PC-3 (cell line): Measurements from ENCODE around the gene COG5. TPM values are rescaled to one million over a fixed set of nuclear protein-coding genes. Genes with fewer than 3 reads are reported as not detected.

Experiments
- ATAC-seq: fragments of 200-7000 bp; cut with Tn5 transposase; 2 replicates; pipeline ENCODE4 v1.9.1; 2020; ENCODE audit warnings: mild to moderate bottlenecking, moderate library complexity
- BruUV-seq: library from RNA; stranded (reverse); fragments of 400-500 nt; replicated peaks from 2 replicates; lab custom pipeline; 2021; lab: Mats Ljungman, UMichigan
- CTCF ChIA-PET: fragments of 300-600 bp; sonication (Branson Sonifier 250); formaldehyde crosslinking; loops from one replicate; lab custom pipeline; 2022; ENCODE audit warnings: antibody characterized with exemption; lab: Charles Lee
- POLR2A ChIA-PET: fragments of 300-600 bp; sonication (Branson Sonifier 250); formaldehyde crosslinking; loops from one replicate; lab custom pipeline; 2022; ENCODE audit warnings: antibody characterized with exemption; ENCODE audit not compliant: unreplicated experiment; lab: Charles Lee
- DNase-seq: peaks from one replicate; pipeline ENCODE4 v3.0.0-alpha.2; 2015
- H2AFZ ChIP-seq: fragments of 300-600 bp; sonication (generic); 2 replicates; pipeline ENCODE4 v1.6.0; 2016; ENCODE audit warnings: antibody characterized with exemption, low read length
- H3F3A ChIP-seq: fragments of 300-600 bp; sonication (generic); one replicate; pipeline ENCODE4 v1.6.0; 2017; ENCODE audit warnings: antibody characterized with exemption, low read length, control low read depth, mild to moderate bottlenecking; ENCODE audit not compliant: unreplicated experiment
- H3K27ac ChIP-seq: fragments of 300-600 bp; sonication (generic); 2 replicates; pipeline ENCODE4 v1.5.1; 2016; ENCODE audit warnings: mild to moderate bottlenecking, low read length
- H3K27me3 ChIP-seq: fragments of 300-600 bp; sonication (generic); 2 replicates; pipeline ENCODE4 v1.6.1; 2016; ENCODE audit warnings: low read length, mixed read lengths
- H3K36me3 ChIP-seq: fragments of 300-600 bp; sonication (generic); 2 replicates; pipeline ENCODE4 v1.6.1; 2016; ENCODE audit warnings: low read depth, mixed run types, low read length, mixed read lengths
- H3K4me1 ChIP-seq: fragments of 300-600 bp; sonication (generic); 2 replicates; pipeline ENCODE4 v1.5.1; 2016; ENCODE audit warnings: low read length; ENCODE audit not compliant: insufficient read depth
- H3K4me2 ChIP-seq: fragments of 300-600 bp; sonication (generic); 2 replicates; pipeline ENCODE4 v1.6.0; 2016; ENCODE audit warnings: low read length
- H3K4me3 ChIP-seq: fragments of 300-600 bp; sonication (generic); 2 replicates; pipeline ENCODE4 v1.5.1; 2016; ENCODE audit warnings: mild to moderate bottlenecking, low read length, mixed read lengths
- H3K79me2 ChIP-seq: fragments of 300-600 bp; sonication (generic); 2 replicates; pipeline ENCODE4 v1.6.1; 2017; ENCODE audit warnings: low read length, mixed read lengths
- H3K9ac ChIP-seq: fragments of 300-600 bp; sonication (generic); 2 replicates; pipeline ENCODE4 v1.6.0; 2016; ENCODE audit warnings: mild to moderate bottlenecking, low read length
- H3K9me2 ChIP-seq: fragments of 300-600 bp; sonication (generic); replicated peaks from 2 replicates; pipeline ENCODE4 v1.6.1; 2016; ENCODE audit warnings: mixed run types, low read length, mixed read lengths
- H3K9me3 ChIP-seq: fragments of 300-600 bp; sonication (generic); 2 replicates; pipeline ENCODE4 v1.6.1; 2016; ENCODE audit warnings: low read length, mixed read lengths
- H4K20me1 ChIP-seq: fragments of 300-600 bp; sonication (generic); 2 replicates; pipeline ENCODE4 v1.6.1; 2016; ENCODE audit warnings: low read length, mixed read lengths
- EZH2 ChIP-seq: fragments of 300-600 bp; sonication (generic); IDR thresholded peaks from one replicate; pipeline ENCODE4 v1.6.1; 2017; ENCODE audit warnings: antibody characterized with exemption, mild to moderate bottlenecking, low read length; ENCODE audit not compliant: unreplicated experiment
- EZH2phosphoT487 ChIP-seq: fragments of 300-600 bp; sonication (generic); IDR thresholded peaks from 2 replicates; pipeline ENCODE4 v1.6.1; 2018; ENCODE audit warnings: mild to moderate bottlenecking, antibody characterized with exemption, low read length, borderline replicate concordance
- intact Hi-C: fragments of 100-400 bp; cut with micrococcal nuclease; formaldehyde crosslinking; loops from 2 replicates; pipeline ENCODE4 v1.9.0; 2023
- total RNA-seq: library from RNA; depleted of rRNA; stranded (reverse); fragments of >200 nt; gene quantifications from 2 replicates; pipeline ENCODE4 v1.2.3, GENCODE V29; 2014
- TF ChIP-seq, protein P1 (sequence below): fragments of 300-600 bp; sonication (generic); conservative IDR thresholded peaks from 2 replicates; pipeline ENCODE4 v1.5.1; 2017; ENCODE audit warnings: antibody characterized with exemption, low read depth, mild to moderate bottlenecking, low read length

COG5 gene
- total RNA-seq, 1 experiment from 2014 or later = 51.7 TPM

DNA sequence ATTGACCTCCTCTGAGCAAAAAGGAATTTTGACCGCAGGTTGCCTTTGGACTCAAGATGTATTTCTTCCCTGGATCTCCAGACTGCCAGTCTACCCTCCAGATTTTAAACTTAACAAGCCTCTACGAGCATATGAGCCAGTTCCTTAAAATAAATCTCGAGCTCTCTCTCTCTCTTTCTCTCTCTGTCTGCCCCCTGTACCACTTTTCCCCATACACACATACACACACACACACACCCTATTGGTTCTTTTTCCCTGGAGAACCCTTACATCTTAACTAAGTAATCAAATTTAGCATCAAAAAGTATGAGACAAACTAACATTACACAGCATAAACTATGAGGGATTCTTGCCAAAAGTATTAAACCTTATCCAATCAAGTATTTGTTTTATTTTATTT is 27.7 kb upstream of the COG5 start:
- ChIA-PET POLR2A (no interaction called here), CTCF (no interaction called here)
- intact Hi-C loops = no loop called here
- Histone ChIP-seq H3K4me2 (no peak overlapping the region), H3K36me3 (peaks cover 2% of the 10 kb centered on the region; the same call in 1 of the 2 replicates), H3K4me3 (no peak overlapping the region), H3K9me3 (no peaks in the 10 kb centered on the region), H4K20me1 (no peaks in the 10 kb centered on the region), H3K27ac (no peak overlapping the region), H2AFZ (no peak overlapping the region), H3K4me1 (peaks cover 20% of the 10 kb centered on the region), H3K27me3 (no peaks in the 10 kb centered on the region), H3K9ac (no peak overlapping the region), H3K9me2 (no peaks in the 10 kb centered on the region), H3K79me2 (no peaks in the 10 kb centered on the region), H3F3A (no peaks in the 10 kb centered on the region)
- no TSS peak for BruUV-seq
- no peak for ATAC-seq
- no peak for DNase-seq
- TF ChIP-seq EZH2 = no peak
- TF ChIP-seq, protein P1, sequence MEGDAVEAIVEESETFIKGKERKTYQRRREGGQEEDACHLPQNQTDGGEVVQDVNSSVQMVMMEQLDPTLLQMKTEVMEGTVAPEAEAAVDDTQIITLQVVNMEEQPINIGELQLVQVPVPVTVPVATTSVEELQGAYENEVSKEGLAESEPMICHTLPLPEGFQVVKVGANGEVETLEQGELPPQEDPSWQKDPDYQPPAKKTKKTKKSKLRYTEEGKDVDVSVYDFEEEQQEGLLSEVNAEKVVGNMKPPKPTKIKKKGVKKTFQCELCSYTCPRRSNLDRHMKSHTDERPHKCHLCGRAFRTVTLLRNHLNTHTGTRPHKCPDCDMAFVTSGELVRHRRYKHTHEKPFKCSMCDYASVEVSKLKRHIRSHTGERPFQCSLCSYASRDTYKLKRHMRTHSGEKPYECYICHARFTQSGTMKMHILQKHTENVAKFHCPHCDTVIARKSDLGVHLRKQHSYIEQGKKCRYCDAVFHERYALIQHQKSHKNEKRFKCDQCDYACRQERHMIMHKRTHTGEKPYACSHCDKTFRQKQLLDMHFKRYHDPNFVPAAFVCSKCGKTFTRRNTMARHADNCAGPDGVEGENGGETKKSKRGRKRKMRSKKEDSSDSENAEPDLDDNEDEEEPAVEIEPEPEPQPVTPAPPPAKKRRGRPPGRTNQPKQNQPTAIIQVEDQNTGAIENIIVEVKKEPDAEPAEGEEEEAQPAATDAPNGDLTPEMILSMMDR = no peak
- TF ChIP-seq EZH2phosphoT487 = no peak

DNA sequence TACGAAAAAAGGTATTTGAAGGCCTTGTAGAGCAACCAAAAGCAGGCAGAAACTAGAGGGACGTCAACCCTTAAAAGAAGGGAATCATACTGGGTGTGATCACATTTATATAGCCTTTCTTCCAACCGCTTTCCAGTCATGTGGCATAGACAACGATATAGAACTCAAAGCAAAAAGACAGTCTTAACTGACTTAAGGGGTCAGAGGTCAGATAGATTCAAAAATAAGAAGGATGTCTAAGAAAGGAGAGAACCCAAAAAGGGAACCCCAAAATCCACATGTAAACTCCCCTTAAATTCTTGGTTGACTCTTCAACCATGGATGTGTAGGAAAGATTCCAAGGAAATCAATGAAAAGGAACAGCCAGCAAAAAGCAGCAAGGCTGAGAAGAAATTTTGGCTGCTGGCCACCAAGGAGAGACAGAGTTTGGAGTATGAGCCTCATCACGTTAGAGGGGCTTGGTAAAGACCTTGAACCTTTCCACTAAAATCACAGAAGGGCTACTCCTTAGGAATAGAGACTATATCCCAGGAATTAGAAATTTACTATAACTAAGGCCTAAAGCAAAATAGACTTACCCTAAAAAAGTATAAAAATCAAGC is 24.9 kb upstream of the COG5 start:
- Histone ChIP-seq H3K4me2 (no peak overlapping the region), H3K9me2 (no peaks in the 10 kb centered on the region)
- no peak for ATAC-seq

DNA sequence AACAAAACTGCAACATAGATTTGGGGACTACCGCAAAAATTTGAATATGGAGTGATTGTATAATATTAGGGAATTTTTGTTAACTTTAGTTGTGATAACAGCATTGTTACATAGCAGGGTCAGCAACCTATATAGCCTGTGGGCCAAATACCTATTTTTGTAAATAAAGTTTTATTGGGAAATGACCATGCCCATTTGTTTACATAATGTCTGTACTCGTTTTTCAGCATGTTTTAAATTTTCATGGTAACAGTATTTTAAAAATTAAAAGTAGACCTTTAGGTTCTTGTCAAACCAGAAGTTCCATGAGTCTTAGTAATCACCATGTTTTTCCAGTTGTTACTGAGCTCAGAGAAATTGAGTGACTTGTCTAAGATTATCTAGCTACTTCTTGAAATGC is 21.0 kb upstream of the COG5 start:
- POLR2A ChIA-PET = no interaction called here
- Histone ChIP-seq H2AFZ (no peak overlapping the region), H3K4me1 (peaks cover 13% of the 10 kb centered on the region), H3K9ac (no peak overlapping the region), H3K79me2 (peaks cover 32% of the 10 kb centered on the region), H3K4me3 (no peak overlapping the region), H3K9me2 (no peaks in the 10 kb centered on the region), H3K27me3 (no peaks in the 10 kb centered on the region), H3K36me3 (peaks cover 9% of the 10 kb centered on the region; the same call in 1 of the 2 replicates), H3K9me3 (no peaks in the 10 kb centered on the region), H3K27ac (no peak overlapping the region), H4K20me1 (no peaks in the 10 kb centered on the region), H3F3A (no peaks in the 10 kb centered on the region), H3K4me2 (no peak overlapping the region)
- intact Hi-C loops = loop anchor here (5.0 to 10.0 kb wide), 2 partner anchors 73 to 290 kb away; no protein-coding TSS in a partner anchor
- TF ChIP-seq, protein P1 = no peak
- TF ChIP-seq EZH2 (no peak), EZH2phosphoT487 (no peak)
- ATAC-seq (no peak), DNase-seq (no peak)
- CTCF ChIA-PET = no interaction called here
- no TSS peak for BruUV-seq

More for the DNA sequence above, 24.9 kb upstream of the COG5 start:
- no peak overlapping the region for H3K9ac ChIP-seq
- no peaks in the 10 kb centered on the region for H4K20me1 ChIP-seq
- ChIA-PET POLR2A (no interaction called here), CTCF (no interaction called here)
- no peaks in the 10 kb centered on the region for H3F3A ChIP-seq
- intact Hi-C loops = loop anchor here (10.0 kb wide), 1 partner anchor 286 kb away; no protein-coding TSS in a partner anchor
- H3K27ac ChIP-seq = no peak overlapping the region
- no peaks in the 10 kb centered on the region for H3K27me3 ChIP-seq
- TF ChIP-seq, protein P1 = no peak
- TF ChIP-seq EZH2phosphoT487 (no peak), EZH2 (no peak)
- no peaks in the 10 kb centered on the region for H3K9me3 ChIP-seq
- no peaks in the 10 kb centered on the region for H3K4me1 ChIP-seq
- no TSS peak for BruUV-seq
- H3K36me3 ChIP-seq = peaks cover 9% of the 10 kb centered on the region; the same call in 1 of the 2 replicates
- no peak for DNase-seq
- no peak overlapping the region for H2AFZ ChIP-seq
- no peak overlapping the region for H3K4me3 ChIP-seq
- no peaks in the 10 kb centered on the region for H3K79me2 ChIP-seq
